ENCODE results near the gene ZNF850.

The ZNF850 gene

GRCh38 chr19:36686365-36687213 lies 86.0 kb downstream of the ZNF850 start:
- no peak for TF ChIP-seq CTCF (IDR thresholded peaks at IDR 0.05; ENCODE audit: low read depth, low read length)
- DNase-seq (ENCODE audit: extremely low read depth, low read depth), result no peak

- no peak for TF ChIP-seq CTCF (IDR thresholded peaks at IDR 0.05; ENCODE audit: low read depth, low read length)
- no peak for DNase-seq (ENCODE audit: extremely low read depth, low read depth)
Measured at GRCh38 chr19:36685835-36686234, 86.8 kb downstream of the ZNF850 start.

GRCh38 chr19:36679455-36679854 lies 93.2 kb downstream of the ZNF850 start:
- no peak for DNase-seq (ENCODE audit: extremely low read depth, low read depth)
- TF ChIP-seq CTCF (IDR thresholded peaks at IDR 0.05; ENCODE audit: low read depth, low read length), result no peak

GRCh38 chr19:36674201-36674600 lies 98.4 kb downstream of the ZNF850 start:
- DNase-seq (ENCODE audit: extremely low read depth, low read depth), result no peak
- TF ChIP-seq CTCF (IDR thresholded peaks at IDR 0.05; ENCODE audit: low read depth, low read length), result no peak

GRCh38 chr19:36672368-36672767 lies 100.2 kb downstream of the ZNF850 start:
- no peak for TF ChIP-seq CTCF (IDR thresholded peaks at IDR 0.05; ENCODE audit: low read depth, low read length)
- DNase-seq (ENCODE audit: extremely low read depth, low read depth), result no peak

- TF ChIP-seq CTCF (IDR thresholded peaks at IDR 0.05; ENCODE audit: low read depth, low read length), result no peak
- no peak for DNase-seq (ENCODE audit: extremely low read depth, low read depth)
Measured at GRCh38 chr19:36668646-36669045, 104.0 kb downstream of the ZNF850 start.

GRCh38 chr19:36665832-36666231 lies 106.8 kb downstream of the ZNF850 start:
- no peak for TF ChIP-seq CTCF (IDR thresholded peaks at IDR 0.05; ENCODE audit: low read depth, low read length)
- DNase-seq (ENCODE audit: extremely low read depth, low read depth), result no peak
